Astrocyte (in vitro differentiated cells and primary cell): ENCODE results near the gene BUB3. TPM values are rescaled to one million over a fixed set of nuclear protein-coding genes. Genes with fewer than 3 reads are reported as not detected.
A peak's percentile ranks its signal among the peaks of the same experiment; 100 is the strongest.

ENCODE experiments used
- DNase-seq: peaks from one replicate; pipeline ENCODE4 v3.0.0-alpha.2; 2010; ENCODE audit warnings: low read depth
- FAIRE-seq: peaks from 2 replicates; lab custom pipeline; 2011; peaks lifted over from hg19 to GRCh38; lab: Jason Lieb, UNC
- H2AFZ ChIP-seq: 2 replicates; pipeline ENCODE4 v1.6.0; 2012; ENCODE audit warnings: low read depth, low read length, inconsistent platforms
- H3K27ac ChIP-seq: 2 replicates; pipeline ENCODE4 v1.5.1; 2011; ENCODE audit warnings: low read depth, low read length, inconsistent platforms
- H3K27me3 ChIP-seq: 2 replicates; pipeline ENCODE4 v1.6.0; 2011; ENCODE audit warnings: low read length, inconsistent platforms; ENCODE audit not compliant: insufficient read depth
- H3K36me3 ChIP-seq: 2 replicates; pipeline ENCODE4 v1.5.1; 2011; ENCODE audit warnings: low read length, inconsistent platforms; ENCODE audit not compliant: insufficient read depth
- H3K4me1 ChIP-seq: 2 replicates; pipeline ENCODE4 v1.5.1; 2011; ENCODE audit warnings: low read length, inconsistent platforms; ENCODE audit not compliant: insufficient read depth
- H3K4me2 ChIP-seq: 2 replicates; pipeline ENCODE4 v1.6.0; 2012; ENCODE audit warnings: low read length, inconsistent platforms
- H3K4me3 ChIP-seq: 2 replicates; pipeline ENCODE4 v1.5.1; 2011; ENCODE audit warnings: low read depth, mild to moderate bottlenecking, low read length, inconsistent platforms; ENCODE audit not compliant: insufficient read depth
- H3K79me2 ChIP-seq: 2 replicates; pipeline ENCODE4 v1.6.0; 2012; ENCODE audit warnings: mild to moderate bottlenecking, low read length, inconsistent platforms; ENCODE audit not compliant: insufficient read depth
- H3K9ac ChIP-seq: 2 replicates; pipeline ENCODE4 v1.6.0; 2012; ENCODE audit warnings: mild to moderate bottlenecking, low read length, inconsistent platforms
- H3K9me3 ChIP-seq: 2 replicates; pipeline ENCODE4 v1.5.1; 2012; ENCODE audit warnings: low read depth, mild to moderate bottlenecking, low read length, inconsistent platforms; ENCODE audit not compliant: insufficient read depth
- H4K20me1 ChIP-seq: 2 replicates; pipeline ENCODE4 v1.6.0; 2012; ENCODE audit warnings: low read length, inconsistent platforms; ENCODE audit not compliant: insufficient read depth
- H3K27ac Mint-ChIP-seq: one replicate; pipeline ENCODE4 v1.8.0; 2021; ENCODE audit warnings: mild to moderate bottlenecking, mixed read lengths; ENCODE audit not compliant: unreplicated experiment
- H3K27me3 Mint-ChIP-seq: one replicate; pipeline ENCODE4 v1.8.0; 2021; ENCODE audit warnings: low read depth, mixed read lengths; ENCODE audit not compliant: unreplicated experiment
- H3K36me3 Mint-ChIP-seq: one replicate; pipeline ENCODE4 v1.8.0; 2021; ENCODE audit warnings: low read depth, mixed read lengths; ENCODE audit not compliant: unreplicated experiment
- H3K4me1 Mint-ChIP-seq: one replicate; pipeline ENCODE4 v1.8.0; 2021; ENCODE audit warnings: low read depth, mixed read lengths; ENCODE audit not compliant: unreplicated experiment
- H3K4me3 Mint-ChIP-seq: one replicate; pipeline ENCODE4 v1.8.0; 2021; ENCODE audit warnings: mild to moderate bottlenecking, moderate library complexity, mixed read lengths; ENCODE audit not compliant: unreplicated experiment
- H3K9me3 Mint-ChIP-seq: one replicate; pipeline ENCODE4 v1.8.0; 2021; ENCODE audit warnings: mild to moderate bottlenecking, mixed read lengths; ENCODE audit not compliant: unreplicated experiment
- CTCF ChIP-seq: IDR thresholded peaks from 2 replicates; pipeline ENCODE4 v1.5.1; 2011; ENCODE audit warnings: low read depth, mild to moderate bottlenecking, inconsistent platforms, low read length, moderate library complexity; ENCODE audit not compliant: insufficient read depth
- EZH2 ChIP-seq: IDR thresholded peaks from 2 replicates; pipeline ENCODE4 v1.6.1; 2012; ENCODE audit warnings: mild to moderate bottlenecking, low read length, inconsistent platforms; ENCODE audit not compliant: insufficient read depth
- total RNA-seq: library from RNA; stranded (reverse); gene quantifications from 2 replicates; pipeline ENCODE4 v1.2.1, GENCODE V29; 2021

BUB3 gene
- total RNA-seq, 1 donor from 2014 or later: 81.7 TPM

DNA sequence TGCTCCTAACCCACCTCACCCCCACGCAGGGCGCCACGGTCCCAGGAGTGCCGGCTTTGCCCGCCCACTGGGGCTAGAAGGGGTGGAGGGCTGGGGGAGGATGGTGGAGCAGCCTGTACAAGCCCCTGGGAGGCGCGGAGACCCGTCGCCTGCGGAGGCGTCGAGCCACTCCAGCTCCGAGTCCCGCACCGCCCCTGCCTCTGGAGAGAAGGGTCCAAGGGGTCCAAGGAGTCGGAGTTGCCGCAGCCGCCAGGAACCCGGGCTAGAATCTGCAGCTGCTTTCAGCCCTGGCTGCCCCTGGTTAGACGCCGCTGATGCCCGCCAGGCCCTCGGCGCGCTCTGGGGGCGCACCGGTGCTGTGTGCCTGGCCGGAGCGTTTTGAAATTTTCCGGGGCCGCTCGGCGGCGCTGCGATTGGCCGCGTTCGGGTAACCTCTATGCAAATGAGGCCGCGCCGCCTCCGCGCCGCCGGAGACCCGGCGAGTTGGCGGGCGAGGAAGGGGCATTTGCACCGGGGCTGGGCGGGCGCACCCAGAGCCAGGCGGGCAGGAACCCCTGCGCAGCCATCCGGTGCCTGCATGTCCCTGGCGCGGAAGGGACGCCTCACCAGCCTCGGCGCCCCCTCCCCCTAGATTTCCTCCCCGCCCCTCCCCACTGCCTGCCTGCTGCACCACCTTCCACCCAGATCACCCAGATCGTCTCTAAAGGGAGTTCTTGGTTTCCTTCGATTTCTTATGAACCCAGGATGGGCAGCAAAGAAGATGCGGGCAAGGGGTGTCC lies 6.4 kb upstream of the BUB3 start, which contains the start of gene HMX2:
HMX2 (plus strand) TSS at position 502 of the 779 bp plus-strand sequence; CDS start at position 745, 243 bp downstream.
- H3K36me3 ChIP-seq: no peaks in the 10 kb centered on the region
- H3K4me3 Mint-ChIP-seq: no peak within 1 kb of the TSS
- TF ChIP-seq EZH2: peak; percentile 70
- no peak for TF ChIP-seq CTCF
- H3K4me3 ChIP-seq: no peak within 1 kb of the TSS
- peaks cover 97% of the 10 kb centered on the region for H3K27me3 ChIP-seq
- H3K79me2 ChIP-seq: no peaks in the 10 kb centered on the region
- FAIRE-seq: no peak
- no peaks in the 10 kb centered on the region for H3K4me1 Mint-ChIP-seq
- peaks cover 5% of the 10 kb centered on the region for H3K4me1 ChIP-seq
- DNase-seq: no peak
- peaks cover 4% of the 10 kb centered on the region for H3K36me3 Mint-ChIP-seq
- no peak within 1 kb of the TSS for H2AFZ ChIP-seq
- peaks cover 16% of the 10 kb centered on the region for H4K20me1 ChIP-seq
- H3K9ac ChIP-seq: no peak within 1 kb of the TSS
- no peaks in the 10 kb centered on the region for H3K9me3 ChIP-seq
- H3K4me2 ChIP-seq: peak within 1 kb of the TSS; percentile 5
- peaks cover 78% of the 10 kb centered on the region for H3K27me3 Mint-ChIP-seq
- H3K27ac ChIP-seq: no peak within 1 kb of the TSS
- peak within 1 kb of the TSS; percentile 81 for H3K27ac Mint-ChIP-seq
- H3K9me3 Mint-ChIP-seq: peaks cover 21% of the 10 kb centered on the region

DNA sequence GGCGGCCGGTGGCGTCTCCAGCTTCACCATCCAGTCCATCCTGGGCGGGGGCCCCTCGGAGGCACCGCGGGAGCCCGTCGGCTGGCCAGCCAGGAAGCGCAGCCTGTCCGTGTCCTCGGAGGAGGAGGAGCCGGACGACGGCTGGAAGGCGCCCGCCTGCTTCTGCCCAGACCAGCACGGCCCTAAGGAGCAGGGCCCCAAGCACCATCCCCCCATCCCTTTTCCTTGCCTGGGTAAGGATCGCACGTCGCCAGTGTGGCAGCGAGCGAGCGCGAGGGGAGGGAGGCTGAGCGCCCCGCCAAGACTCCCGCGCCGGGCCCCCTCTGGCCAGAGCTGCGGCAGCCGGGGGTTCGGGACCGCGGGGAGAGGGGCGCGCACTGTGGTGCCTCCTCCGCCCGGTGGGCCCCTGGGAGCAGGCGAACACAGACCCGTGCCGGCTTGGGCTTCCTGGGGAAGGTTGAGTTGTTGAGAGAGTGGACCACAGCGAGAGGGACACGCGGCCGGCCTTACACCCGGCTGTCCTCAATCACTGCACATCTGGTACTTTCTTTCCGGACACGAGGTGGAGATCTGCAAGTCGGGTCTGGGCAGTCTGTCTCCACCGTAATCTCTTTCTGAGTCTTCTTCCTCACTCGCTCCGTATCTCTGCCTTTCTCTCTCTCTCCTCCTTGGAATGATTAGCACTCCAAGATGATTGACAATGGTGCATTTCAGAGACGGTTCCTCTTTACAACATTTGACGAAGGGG lies 5.6 kb upstream of the BUB3 start:
- H3K27ac ChIP-seq: no peak overlapping the region
- peaks cover 75% of the 10 kb centered on the region for H3K27me3 Mint-ChIP-seq
- H3K4me1 ChIP-seq: peaks cover 5% of the 10 kb centered on the region
- no peak overlapping the region for H2AFZ ChIP-seq
- H3K36me3 Mint-ChIP-seq: peaks cover 4% of the 10 kb centered on the region
- peak overlapping the region; percentile 31 for H3K27ac Mint-ChIP-seq
- no peaks in the 10 kb centered on the region for H3K4me1 Mint-ChIP-seq
- H3K9me3 ChIP-seq: no peaks in the 10 kb centered on the region
- peaks cover 16% of the 10 kb centered on the region for H4K20me1 ChIP-seq
- H3K27me3 ChIP-seq: peaks cover 95% of the 10 kb centered on the region
- H3K79me2 ChIP-seq: no peaks in the 10 kb centered on the region
- TF ChIP-seq CTCF (no peak), EZH2 (peak; percentile 57)
- no peaks in the 10 kb centered on the region for H3K36me3 ChIP-seq
- DNase-seq (no peak), FAIRE-seq (no peak)
- peak overlapping the region; percentile 5 for H3K4me2 ChIP-seq
- H3K9ac ChIP-seq: no peak overlapping the region
- H3K4me3 Mint-ChIP-seq: peak overlapping the region; percentile 37
- no peak overlapping the region for H3K4me3 ChIP-seq
- peaks cover 20% of the 10 kb centered on the region for H3K9me3 Mint-ChIP-seq
